SK-N-SH (cell line): ENCODE measurements around the gene ADH5. TPM values are rescaled to one million over a fixed set of nuclear protein-coding genes. Genes with fewer than 3 reads are reported as not detected.

Source experiments
- CTCF ChIA-PET: fragments of 300-600, 350-600 bp; formaldehyde crosslinking; extraction: SDS; loops from one replicate; lab custom pipeline; 2021; lab: Yijun Ruan, JAX
- POLR2A ChIA-PET: fragments of 350-600 bp; sonication (Branson Sonifier 250); formaldehyde crosslinking; extraction: SDS; loops from one replicate; lab custom pipeline; 2020; ENCODE audit warnings: antibody characterized with exemption, inconsistent platforms; lab: Yijun Ruan, JAX
- DNase-seq: peaks from one replicate; pipeline ENCODE4 v3.0.0; 2012
- H2AFZ ChIP-seq: fragments of 200-600 bp; sonication (generic); 2 replicates; pipeline ENCODE4 v1.8.1; 2016; ENCODE audit warnings: antibody characterized with exemption, mild to moderate bottlenecking, low read depth
- H3F3A ChIP-seq: fragments of 200-600 bp; sonication (generic); replicated peaks from 2 replicates; pipeline ENCODE3; 2016; ENCODE audit warnings: antibody characterized with exemption, mild to moderate bottlenecking; ENCODE audit not compliant: insufficient read depth
- H3K27ac ChIP-seq, 2 experiments: fragments of 200-500 bp in 1 of 2; fragments of 200-600 bp in 1 of 2; sonication (Bioruptor generic) in 1 of 2; sonication (generic), shearing (Covaris generic) in 1 of 2; 2 replicates each; pipeline versions ENCODE4 v1.5.1 to v1.6.1; 2014 to 2016; ENCODE audit warnings: low read depth in 2 of 2, inconsistent platforms in 1 of 2, low read length in 1 of 2, mild to moderate bottlenecking in 1 of 2, mixed read lengths in 1 of 2
- H3K27me3 ChIP-seq: fragments of 200-600 bp; sonication (generic), shearing (Covaris generic); 2 replicates; pipeline ENCODE4 v1.6.1; 2016; ENCODE audit warnings: mixed run types; ENCODE audit not compliant: insufficient read depth
- H3K36me3 ChIP-seq, 2 experiments: fragments of 200-500 bp in 1 of 2; fragments of 200-600 bp in 1 of 2; sonication (Bioruptor generic) in 1 of 2; sonication (generic) in 1 of 2; replicated peaks in 1 of 2; 2 replicates each; pipeline versions ENCODE3 to v1.5.1; 2014 to 2016; ENCODE audit warnings: low read length in 1 of 2, mild to moderate bottlenecking in 1 of 2; ENCODE audit not compliant: insufficient read depth in 2 of 2, control insufficient read depth in 1 of 2
- H3K4me1 ChIP-seq, 2 experiments: fragments of 200-500 bp in 1 of 2; fragments of 200-600 bp in 1 of 2; sonication (Bioruptor generic) in 1 of 2; sonication (generic), shearing (Covaris generic) in 1 of 2; 2 replicates each; pipeline versions ENCODE4 v1.5.1 to v1.6.1; 2014 to 2016; ENCODE audit warnings: low read depth in 1 of 2, low read length in 1 of 2, mixed run types in 1 of 2; ENCODE audit not compliant: insufficient read depth in 2 of 2, control insufficient read depth in 1 of 2
- H3K4me2 ChIP-seq: fragments of 200-600 bp; sonication (generic), shearing (Covaris generic); 2 replicates; pipeline ENCODE4 v1.6.1; 2017; ENCODE audit warnings: mixed run types
- H3K4me3 ChIP-seq, 2 experiments: fragments of 200-500 bp in 1 of 2; fragments of 200-600 bp in 1 of 2; sonication (Bioruptor generic) in 1 of 2; sonication (generic), shearing (Covaris generic) in 1 of 2; 2 replicates each; pipeline versions ENCODE4 v1.5.1 to v1.8.1; 2014 to 2016; ENCODE audit warnings: low read depth in 2 of 2, inconsistent platforms in 1 of 2, low read length in 1 of 2, mild to moderate bottlenecking in 1 of 2, mixed read lengths in 1 of 2, moderate library complexity in 1 of 2
- H3K79me2 ChIP-seq: fragments of 200-600 bp; sonication (generic); 2 replicates; pipeline ENCODE4 v1.8.1; 2017; ENCODE audit warnings: mild to moderate bottlenecking; ENCODE audit not compliant: insufficient read depth
- H3K9ac ChIP-seq: fragments of 200-600 bp; sonication (generic); 2 replicates; pipeline ENCODE4 v1.6.1; 2017; ENCODE audit warnings: mixed run types
- H3K9me2 ChIP-seq: fragments of 200-600 bp; sonication (generic); 2 replicates; pipeline ENCODE4 v1.6.1; 2017; ENCODE audit warnings: mixed run types
- H3K9me3 ChIP-seq: fragments of 200-600 bp; sonication (generic); 2 replicates; pipeline ENCODE4 v1.6.1; 2017; ENCODE audit warnings: mixed run types, mild to moderate bottlenecking, moderate library complexity
- H4K20me1 ChIP-seq: fragments of 200-600 bp; sonication (generic); 2 replicates; pipeline ENCODE4 v1.6.1; 2017; ENCODE audit warnings: mild to moderate bottlenecking, mixed run types; ENCODE audit not compliant: insufficient read depth
- ELF1 ChIP-seq: IDR thresholded peaks from 2 replicates; pipeline ENCODE4 v1.4.0; 2012
- EP300 ChIP-seq, 2 experiments: IDR thresholded peaks; 2 replicates each; pipeline versions ENCODE4 v1.4.0 to v1.6.1; 2012; ENCODE audit warnings: borderline replicate concordance in 1 of 2, low read depth in 1 of 2, low read length in 1 of 2
- EZH2phosphoT487 ChIP-seq: fragments of 200-600 bp; sonication (generic); IDR thresholded peaks from 2 replicates; pipeline ENCODE4 v1.6.1; 2017; ENCODE audit warnings: low read depth, mixed run types, mild to moderate bottlenecking, antibody characterized with exemption, moderate library complexity, borderline replicate concordance
- FOXJ3 ChIP-seq: sonication (generic); formaldehyde crosslinking; IDR thresholded peaks from 2 replicates; pipeline ENCODE4 v1.5.1; 2020; ENCODE audit warnings: mild to moderate bottlenecking, missing genetic modification reagents
- JUND ChIP-seq: IDR thresholded peaks from 2 replicates; pipeline ENCODE4 v1.4.0; 2012
- MXI1 ChIP-seq: IDR thresholded peaks from 2 replicates; pipeline ENCODE4 v1.6.1; 2012; ENCODE audit warnings: mild to moderate bottlenecking, low read depth, low read length, improper control_type of control experiment
- NFIC ChIP-seq: IDR thresholded peaks from 2 replicates; pipeline ENCODE4 v1.4.0; 2012; ENCODE audit warnings: borderline replicate concordance
- RAD21 ChIP-seq: IDR thresholded peaks from 2 replicates; pipeline ENCODE4 v1.6.1; 2012; ENCODE audit warnings: mild to moderate bottlenecking, low read length
- TAF1 ChIP-seq: IDR thresholded peaks from 2 replicates; pipeline ENCODE4 v1.6.1; 2012; ENCODE audit warnings: low read depth, mild to moderate bottlenecking, low read length, moderate library complexity, borderline replicate concordance
- YY1 ChIP-seq: IDR thresholded peaks from 2 replicates; pipeline ENCODE4 v1.4.0; 2012; ENCODE audit warnings: low read depth, mild to moderate bottlenecking
- WGBS: methylation state at CpG from one replicate; pipeline ENCODE4 v1.1.6; 2017; ENCODE audit warnings: low lambda C conversion rate; 5-methylcytosine and 5-hydroxymethylcytosine counted together
- polyA plus RNA-seq, 3 experiments: library from polyadenylated mRNA; depleted of rRNA; stranded (reverse); fragments of >200 nt; gene quantifications; 2 replicates each; pipeline ENCODE4 v1.2.3, GENCODE V29; 2012
- TF ChIP-seq, protein P1 (sequence below): fragments of 200-600 bp; sonication (generic); IDR thresholded peaks from 2 replicates; pipeline ENCODE4 v1.6.1; 2017; ENCODE audit warnings: antibody characterized with exemption, mild to moderate bottlenecking, moderate library complexity
- TF ChIP-seq, protein P2 (sequence below): IDR thresholded peaks from 2 replicates; pipeline ENCODE4 v1.4.0; 2012; ENCODE audit warnings: low read depth
- TF ChIP-seq, protein P3 (sequence below): IDR thresholded peaks from 2 replicates; pipeline ENCODE4; 2012

The ADH5 gene
- polyA plus RNA-seq, 1 of the 3 experiments (the other 2 are of a cell fraction), result 111 TPM

DNA sequence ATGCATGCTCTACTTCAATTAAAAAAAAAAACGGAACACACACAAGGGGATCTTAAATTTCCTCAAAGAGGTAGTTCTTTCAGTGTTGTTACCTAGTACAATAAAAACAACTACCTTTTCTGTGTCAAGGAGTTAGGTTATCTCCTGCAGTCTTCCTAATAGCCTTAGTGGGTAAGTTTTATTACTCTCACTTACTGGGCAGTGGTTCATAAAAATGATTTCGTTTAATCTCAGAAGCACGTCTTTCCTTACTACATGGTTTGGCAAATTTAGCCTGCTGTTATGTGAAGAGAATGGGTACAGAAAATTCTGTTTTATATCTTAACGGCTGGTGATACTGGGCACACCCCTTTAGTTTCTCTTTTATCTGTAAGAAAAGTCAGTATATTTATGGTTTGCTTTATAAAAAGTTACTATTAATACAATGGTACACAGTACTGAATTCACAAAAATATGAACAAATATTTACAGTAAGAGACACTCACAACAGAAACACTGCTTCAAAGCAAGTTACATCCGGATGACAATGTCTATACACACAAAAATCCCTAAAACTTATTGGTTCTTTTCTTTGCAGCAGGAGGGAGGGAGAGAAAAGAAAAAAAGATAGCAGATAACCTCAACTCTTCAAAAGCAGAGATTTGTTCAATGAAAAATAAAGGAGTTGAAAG lies 8.8 kb downstream of the ADH5 start:
- H3K27ac ChIP-seq, result no peak overlapping the region
- DNase-seq, result no peak
- H3K9ac ChIP-seq, result no peak overlapping the region
- 0 out of 2 replicates have a peak, but pooled peaks cover 3% of the 10 kb centered on the region for H4K20me1 ChIP-seq
- TF ChIP-seq, protein P1, sequence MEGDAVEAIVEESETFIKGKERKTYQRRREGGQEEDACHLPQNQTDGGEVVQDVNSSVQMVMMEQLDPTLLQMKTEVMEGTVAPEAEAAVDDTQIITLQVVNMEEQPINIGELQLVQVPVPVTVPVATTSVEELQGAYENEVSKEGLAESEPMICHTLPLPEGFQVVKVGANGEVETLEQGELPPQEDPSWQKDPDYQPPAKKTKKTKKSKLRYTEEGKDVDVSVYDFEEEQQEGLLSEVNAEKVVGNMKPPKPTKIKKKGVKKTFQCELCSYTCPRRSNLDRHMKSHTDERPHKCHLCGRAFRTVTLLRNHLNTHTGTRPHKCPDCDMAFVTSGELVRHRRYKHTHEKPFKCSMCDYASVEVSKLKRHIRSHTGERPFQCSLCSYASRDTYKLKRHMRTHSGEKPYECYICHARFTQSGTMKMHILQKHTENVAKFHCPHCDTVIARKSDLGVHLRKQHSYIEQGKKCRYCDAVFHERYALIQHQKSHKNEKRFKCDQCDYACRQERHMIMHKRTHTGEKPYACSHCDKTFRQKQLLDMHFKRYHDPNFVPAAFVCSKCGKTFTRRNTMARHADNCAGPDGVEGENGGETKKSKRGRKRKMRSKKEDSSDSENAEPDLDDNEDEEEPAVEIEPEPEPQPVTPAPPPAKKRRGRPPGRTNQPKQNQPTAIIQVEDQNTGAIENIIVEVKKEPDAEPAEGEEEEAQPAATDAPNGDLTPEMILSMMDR, result no peak
- TF ChIP-seq, protein P2, sequence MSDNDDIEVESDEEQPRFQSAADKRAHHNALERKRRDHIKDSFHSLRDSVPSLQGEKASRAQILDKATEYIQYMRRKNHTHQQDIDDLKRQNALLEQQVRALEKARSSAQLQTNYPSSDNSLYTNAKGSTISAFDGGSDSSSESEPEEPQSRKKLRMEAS, result no peak
- TF ChIP-seq YY1 (no peak), EP300 (IDR thresholded peaks at IDR 0.05; ENCODE audit: borderline replicate concordance in 1 of 2, low read depth in 1 of 2, low read length in 1 of 2) (no peak)
- no peaks in the 10 kb centered on the region for H3K9me3 ChIP-seq
- H3K27me3 ChIP-seq, result no peaks in the 10 kb centered on the region
- WGBS, result 96% methylated on average over 5 of the region's 5 CpGs
- H2AFZ ChIP-seq, result no peak overlapping the region
- no peaks in the 10 kb centered on the region for H3K4me1 ChIP-seq
- ChIA-PET POLR2A (no interaction called here), CTCF (interaction anchor here (2.6 kb wide), 1 partner anchor 24 kb away, joined by 11 read pairs; no protein-coding TSS in a partner anchor)
- H3K9me2 ChIP-seq, result no peaks in the 10 kb centered on the region
- peaks cover 6% of the 10 kb centered on the region for H3F3A ChIP-seq
- H3K4me2 ChIP-seq, result no peak overlapping the region
- H3K79me2 ChIP-seq, result peaks cover 69% of the 10 kb centered on the region
- H3K4me3 ChIP-seq, result no peak overlapping the region
- H3K36me3 ChIP-seq, result peaks cover 90 to 95% of the 10 kb centered on the region in 2 experiments

DNA sequence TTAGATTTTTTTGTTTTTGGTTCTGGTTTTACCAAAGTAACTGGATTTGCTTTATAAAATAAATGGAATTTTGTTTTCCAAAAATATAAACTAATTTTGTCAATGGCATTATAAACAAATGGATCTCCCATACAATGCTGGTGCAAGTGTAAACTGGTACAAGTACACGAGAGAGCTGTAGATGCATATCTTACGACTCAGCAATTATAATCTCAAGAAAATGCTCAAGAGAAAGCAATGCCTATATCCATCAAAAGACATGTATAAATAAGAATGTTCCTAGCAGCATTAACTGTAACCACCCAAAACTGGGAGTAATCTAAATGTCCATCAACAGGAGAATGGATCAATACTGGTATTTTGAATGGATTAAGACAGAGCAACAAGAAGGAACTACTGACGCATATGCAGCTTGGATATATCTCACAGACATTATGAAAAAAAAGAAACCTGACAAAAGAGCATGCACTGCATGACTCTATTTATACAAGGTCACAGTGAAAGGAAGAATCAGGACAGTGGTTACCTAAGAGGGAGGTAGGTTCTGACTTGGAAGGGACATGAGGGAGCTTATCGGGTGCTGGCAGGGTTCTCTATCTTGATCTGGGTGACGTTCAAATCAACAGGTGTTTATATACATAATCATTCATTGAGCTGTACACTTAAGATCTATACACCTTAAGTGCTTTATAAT lies 9.5 kb downstream of the ADH5 start:
- TF ChIP-seq NFIC (no peak), MXI1 (no peak), RAD21 (no peak), EZH2phosphoT487 (no peak), JUND (no peak), FOXJ3 (CRISPR knock-in tag) (no peak), TAF1 (no peak), YY1 (no peak), ELF1 (no peak)
- TF ChIP-seq, protein P3, sequence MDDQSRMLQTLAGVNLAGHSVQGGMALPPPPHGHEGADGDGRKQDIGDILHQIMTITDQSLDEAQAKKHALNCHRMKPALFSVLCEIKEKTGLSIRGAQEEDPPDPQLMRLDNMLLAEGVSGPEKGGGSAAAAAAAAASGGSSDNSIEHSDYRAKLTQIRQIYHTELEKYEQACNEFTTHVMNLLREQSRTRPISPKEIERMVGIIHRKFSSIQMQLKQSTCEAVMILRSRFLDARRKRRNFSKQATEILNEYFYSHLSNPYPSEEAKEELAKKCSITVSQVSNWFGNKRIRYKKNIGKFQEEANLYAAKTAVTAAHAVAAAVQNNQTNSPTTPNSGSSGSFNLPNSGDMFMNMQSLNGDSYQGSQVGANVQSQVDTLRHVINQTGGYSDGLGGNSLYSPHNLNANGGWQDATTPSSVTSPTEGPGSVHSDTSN, result no peak
- TF ChIP-seq, protein P1, result no peak
- TF ChIP-seq, protein P2, result no peak
- peaks cover 62% of the 10 kb centered on the region for H3K79me2 ChIP-seq
- H3K36me3 ChIP-seq, result peaks cover 90 to 95% of the 10 kb centered on the region in 2 experiments
- no peak overlapping the region for H3K4me2 ChIP-seq
- H4K20me1 ChIP-seq, result 0 out of 2 replicates have a peak, but pooled peaks cover 3% of the 10 kb centered on the region
- peaks cover 6% of the 10 kb centered on the region for H3F3A ChIP-seq
- CTCF ChIA-PET, result interaction anchor here (0.6 to 2.6 kb wide), 2 partner anchors 22 to 23 kb away, joined by 3 to 11 read pairs; no protein-coding TSS in a partner anchor
- H3K4me1 ChIP-seq, result no peaks in the 10 kb centered on the region
- H3K27me3 ChIP-seq, result no peaks in the 10 kb centered on the region
- H3K9me2 ChIP-seq, result no peaks in the 10 kb centered on the region
- no peak overlapping the region for H2AFZ ChIP-seq
- no peaks in the 10 kb centered on the region for H3K9me3 ChIP-seq
- no peak overlapping the region for H3K27ac ChIP-seq
- WGBS, result 81% methylated on average over 5 of the region's 5 CpGs
- POLR2A ChIA-PET, result no interaction called here
- H3K9ac ChIP-seq, result no peak overlapping the region
- no peak overlapping the region for H3K4me3 ChIP-seq
- DNase-seq, result no peak
